Activated T-cell treated with anti-CD3 and anti-CD28 coated beads, Interleukin-2, amount 50 U/mL, for 24 hours (primary cell): ENCODE measurements around the gene RTCB.

Source experiments
- DNase-seq: peaks from one replicate; pipeline ENCODE4 v3.0.0-alpha.2; 2020
- H3K27ac Mint-ChIP-seq: 2 replicates; pipeline ENCODE4 v1.8.0; 2020; ENCODE audit warnings: mild to moderate bottlenecking, mixed read lengths
- H3K27me3 Mint-ChIP-seq: 2 replicates; pipeline ENCODE4 v1.8.0; 2020; ENCODE audit warnings: mixed read lengths
- H3K36me3 Mint-ChIP-seq: 2 replicates; pipeline ENCODE4 v1.8.0; 2020; ENCODE audit warnings: low read depth, mixed read lengths
- H3K4me1 Mint-ChIP-seq: 2 replicates; pipeline ENCODE4 v1.8.0; 2020; ENCODE audit warnings: low read depth, mixed read lengths
- H3K4me3 Mint-ChIP-seq: 2 replicates; pipeline ENCODE4 v1.8.0; 2020; ENCODE audit warnings: mild to moderate bottlenecking, moderate library complexity, mixed read lengths
- H3K9me3 Mint-ChIP-seq: 2 replicates; pipeline ENCODE4 v1.8.0; 2020; ENCODE audit warnings: mixed read lengths

RTCB gene

DNA sequence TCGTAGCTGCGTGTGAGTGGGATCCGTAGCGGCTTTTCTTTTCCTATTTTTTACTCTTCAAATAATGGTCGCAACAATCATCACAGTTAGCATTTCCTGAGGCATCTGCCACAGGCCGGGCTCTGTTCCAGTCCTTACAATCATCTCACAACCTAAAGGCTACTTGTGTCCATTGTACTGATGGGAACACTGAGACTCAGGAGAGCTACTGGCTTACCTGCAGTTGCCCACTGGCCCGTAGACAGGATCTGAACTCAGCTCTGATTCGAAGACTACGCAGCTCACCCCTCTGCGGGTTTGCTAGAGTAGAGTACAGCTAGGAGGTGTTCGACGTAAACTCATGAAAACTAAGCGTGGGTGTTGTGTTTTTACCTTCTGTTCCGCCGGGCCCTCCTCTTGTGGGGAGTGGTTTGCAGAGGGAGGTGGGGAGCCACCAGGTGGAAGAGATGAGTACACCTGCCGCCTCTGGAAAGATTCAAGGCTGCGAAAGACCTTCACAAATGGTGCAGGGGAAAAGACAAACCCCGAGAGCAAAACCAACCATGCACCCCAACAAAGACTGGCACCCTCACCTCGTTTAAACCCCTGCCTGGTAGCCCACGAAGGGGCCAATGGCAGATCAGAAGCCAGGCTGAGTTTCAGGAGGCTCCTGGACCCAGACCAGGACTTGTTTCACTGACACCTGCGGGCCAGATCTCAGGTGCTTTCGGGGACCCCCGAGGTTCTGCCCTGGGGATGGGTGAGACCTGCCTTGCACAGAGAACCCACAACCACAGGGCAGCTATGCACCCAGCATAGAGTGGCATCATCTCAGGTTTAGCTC, 72.6 kb downstream of the RTCB start:
- no peak overlapping the region for H3K4me3 Mint-ChIP-seq
- no peaks in the 10 kb centered on the region for H3K9me3 Mint-ChIP-seq
- H3K4me1 Mint-ChIP-seq: peaks cover 9% of the 10 kb centered on the region
- no peak for DNase-seq
- peaks cover 56% of the 10 kb centered on the region for H3K27me3 Mint-ChIP-seq
- H3K27ac Mint-ChIP-seq: no peak overlapping the region
- no peaks in the 10 kb centered on the region for H3K36me3 Mint-ChIP-seq

DNA sequence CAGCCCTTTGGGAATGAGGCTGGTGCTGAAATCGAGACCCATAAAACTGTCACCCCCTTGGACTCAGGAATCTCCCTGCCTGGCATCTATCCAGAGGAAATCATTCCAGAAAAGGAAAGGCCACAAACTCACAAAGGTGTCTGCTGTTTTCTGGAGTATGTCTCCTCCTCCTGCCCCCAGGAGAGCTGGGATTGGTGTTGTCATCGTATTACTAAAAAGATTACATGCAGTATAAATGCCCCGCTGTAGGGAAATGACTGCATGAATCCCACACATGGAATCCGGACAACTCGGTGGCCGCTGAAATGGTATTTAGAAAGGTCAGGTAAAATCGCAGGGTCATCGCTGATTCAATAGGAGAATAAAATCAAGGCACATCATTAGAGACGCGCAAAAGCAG, 73.3 kb downstream of the RTCB start:
- peaks cover 58% of the 10 kb centered on the region for H3K27me3 Mint-ChIP-seq

More for the DNA sequence above, 73.3 kb downstream of the RTCB start:
- peaks cover 5% of the 10 kb centered on the region for H3K4me1 Mint-ChIP-seq
- no peak overlapping the region for H3K4me3 Mint-ChIP-seq
- H3K27ac Mint-ChIP-seq: no peak overlapping the region
- no peaks in the 10 kb centered on the region for H3K36me3 Mint-ChIP-seq
- DNase-seq: no peak
- H3K9me3 Mint-ChIP-seq: no peaks in the 10 kb centered on the region
